Panc1 (cell line): ENCODE measurements around the gene CKAP4. TPM values are rescaled to one million over a fixed set of nuclear protein-coding genes. Genes with fewer than 3 reads are reported as not detected.

Experiments used
- ATAC-seq: fragments of 200-7000 bp; cut with Tn5 transposase; 2 replicates; pipeline ENCODE4 v1.9.1; 2020; ENCODE audit warnings: mild to moderate bottlenecking, moderate library complexity
- BruUV-seq: library from RNA; stranded (reverse); fragments of 400-500 nt; replicated peaks from 2 replicates; lab custom pipeline; 2021; lab: Mats Ljungman, UMichigan
- CTCF ChIA-PET: fragments of 300-600 bp; sonication (Branson Sonifier 250); formaldehyde crosslinking; loops from one replicate; lab custom pipeline; 2022; ENCODE audit warnings: antibody characterized with exemption; lab: Charles Lee
- POLR2A ChIA-PET: fragments of 300-600 bp; sonication (Branson Sonifier 250); formaldehyde crosslinking; loops from one replicate; lab custom pipeline; 2022; ENCODE audit warnings: antibody characterized with exemption; lab: Charles Lee
- DNase-seq: peaks from one replicate; pipeline ENCODE4 v3.0.0-alpha.2; 2010; ENCODE audit warnings: low read depth, low spot score
- H3K27ac ChIP-seq: 2 replicates; pipeline ENCODE4 v1.5.1; 2011; ENCODE audit warnings: mild to moderate bottlenecking, low read length, inconsistent platforms
- H3K27me3 ChIP-seq: fragments of 200-500 bp; sonication (Bioruptor generic); 2 replicates; pipeline ENCODE4 v1.6.0; 2014; ENCODE audit warnings: low read length, inconsistent platforms; ENCODE audit not compliant: control insufficient read depth, insufficient read depth
- H3K36me3 ChIP-seq: fragments of 200-500 bp; sonication (Bioruptor generic); 2 replicates; pipeline ENCODE4 v1.5.1; 2014; ENCODE audit warnings: inconsistent platforms, mild to moderate bottlenecking, low read length, moderate library complexity; ENCODE audit not compliant: control insufficient read depth, insufficient read depth
- H3K4me1 ChIP-seq: 2 replicates; pipeline ENCODE4 v1.5.1; 2011; ENCODE audit warnings: inconsistent platforms, mild to moderate bottlenecking, low read length, moderate library complexity; ENCODE audit not compliant: control insufficient read depth, insufficient read depth
- H3K4me3 ChIP-seq, 2 experiments: 2 replicates each; pipeline ENCODE4 v1.5.1; 2011 to 2012; ENCODE audit warnings: low read depth in 2 of 2, low read length in 2 of 2, mild to moderate bottlenecking in 2 of 2, inconsistent platforms in 1 of 2, moderate library complexity in 1 of 2
- H3K9me3 ChIP-seq: fragments of 200-500 bp; sonication (Bioruptor generic); 2 replicates; pipeline ENCODE4 v1.5.1; 2014; ENCODE audit warnings: low read depth, mild to moderate bottlenecking, inconsistent platforms, low read length, moderate library complexity; ENCODE audit not compliant: control insufficient read depth, insufficient read depth
- POLR2AphosphoS5 ChIP-seq: IDR thresholded peaks from 2 replicates; pipeline ENCODE4 v1.6.1; 2012; ENCODE audit warnings: mild to moderate bottlenecking, low read depth, low read length, moderate library complexity
- SIN3A ChIP-seq: IDR thresholded peaks from 2 replicates; pipeline ENCODE4 v1.6.1; 2012; ENCODE audit warnings: low read depth, mild to moderate bottlenecking, low read length, moderate library complexity, borderline replicate concordance; ENCODE audit not compliant: insufficient read depth
- TCF7L2 ChIP-seq: IDR thresholded peaks from 2 replicates; pipeline ENCODE4 v1.6.1; 2011; ENCODE audit warnings: mild to moderate bottlenecking, low read depth, low read length, inconsistent platforms
- in situ Hi-C: cut with HindIII; loops from 2 replicates; pipeline ENCODE4 v1.10.0; 2016; ENCODE audit warnings: low sequenced_read_pairs, low pct_unique_long_range_greater_than_20kb
- intact Hi-C: fragments of 100-400 bp; cut with micrococcal nuclease; formaldehyde crosslinking; loops from one replicate; pipeline ENCODE4 v1.10.0; 2022; ENCODE audit not compliant: unreplicated experiment
- total RNA-seq: library from RNA; stranded (reverse); gene quantifications from one replicate; pipeline ENCODE4 v1.2.1, GENCODE V29; 2021; ENCODE audit not compliant: unreplicated experiment
- TF ChIP-seq, protein P1 (sequence below), 2 experiments: IDR thresholded peaks; 2 replicates each; pipeline ENCODE4 v1.6.1; 2011 to 2012; ENCODE audit warnings: low read depth in 2 of 2, control low read depth in 1 of 2, low read length in 1 of 2, mild to moderate bottlenecking in 1 of 2, moderate library complexity in 1 of 2; ENCODE audit not compliant: insufficient read depth in 1 of 2
- TF ChIP-seq, protein P2 (sequence below): fragments of 450-650 bp; IDR thresholded peaks from 2 replicates; pipeline ENCODE4 v1.5.1; 2017; ENCODE audit warnings: mild to moderate bottlenecking

The CKAP4 gene
- total RNA-seq, 1 experiment from 2014 or later = 95.9 TPM

DNA sequence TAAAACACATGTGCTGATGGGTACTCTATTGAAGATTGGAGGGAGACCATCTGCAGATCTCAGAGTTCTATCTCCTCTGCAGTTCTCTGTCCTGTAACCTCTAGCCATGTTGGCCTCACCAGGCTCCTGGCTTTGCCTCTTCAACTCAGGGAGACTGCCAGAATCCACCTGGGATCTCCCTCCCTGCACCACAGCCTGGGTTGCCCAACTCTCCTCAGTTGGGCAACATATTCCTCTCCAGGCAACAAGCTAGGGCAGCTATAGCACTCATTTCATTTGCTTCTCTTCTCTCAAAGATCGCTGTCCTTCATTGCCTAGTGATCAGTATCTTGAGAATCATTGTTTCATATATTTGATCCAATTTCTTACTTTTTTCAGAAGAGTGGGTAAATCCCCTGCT, 28.8 kb downstream of the CKAP4 start:
- Histone ChIP-seq H3K4me3 (no peak overlapping the region), H3K4me1 (no peaks in the 10 kb centered on the region), H3K9me3 (peaks cover 12% of the 10 kb centered on the region), H3K27ac (no peak overlapping the region), H3K27me3 (no peaks in the 10 kb centered on the region; the same call in 1 of the 2 replicates), H3K36me3 (no peaks in the 10 kb centered on the region)
- no peak for ATAC-seq
- ChIA-PET POLR2A (no interaction called here), CTCF (no interaction called here)
- intact Hi-C loops (no loop called here), in situ Hi-C loops (no loop called here)
- no TSS peak for BruUV-seq
- TF ChIP-seq, protein P1, sequence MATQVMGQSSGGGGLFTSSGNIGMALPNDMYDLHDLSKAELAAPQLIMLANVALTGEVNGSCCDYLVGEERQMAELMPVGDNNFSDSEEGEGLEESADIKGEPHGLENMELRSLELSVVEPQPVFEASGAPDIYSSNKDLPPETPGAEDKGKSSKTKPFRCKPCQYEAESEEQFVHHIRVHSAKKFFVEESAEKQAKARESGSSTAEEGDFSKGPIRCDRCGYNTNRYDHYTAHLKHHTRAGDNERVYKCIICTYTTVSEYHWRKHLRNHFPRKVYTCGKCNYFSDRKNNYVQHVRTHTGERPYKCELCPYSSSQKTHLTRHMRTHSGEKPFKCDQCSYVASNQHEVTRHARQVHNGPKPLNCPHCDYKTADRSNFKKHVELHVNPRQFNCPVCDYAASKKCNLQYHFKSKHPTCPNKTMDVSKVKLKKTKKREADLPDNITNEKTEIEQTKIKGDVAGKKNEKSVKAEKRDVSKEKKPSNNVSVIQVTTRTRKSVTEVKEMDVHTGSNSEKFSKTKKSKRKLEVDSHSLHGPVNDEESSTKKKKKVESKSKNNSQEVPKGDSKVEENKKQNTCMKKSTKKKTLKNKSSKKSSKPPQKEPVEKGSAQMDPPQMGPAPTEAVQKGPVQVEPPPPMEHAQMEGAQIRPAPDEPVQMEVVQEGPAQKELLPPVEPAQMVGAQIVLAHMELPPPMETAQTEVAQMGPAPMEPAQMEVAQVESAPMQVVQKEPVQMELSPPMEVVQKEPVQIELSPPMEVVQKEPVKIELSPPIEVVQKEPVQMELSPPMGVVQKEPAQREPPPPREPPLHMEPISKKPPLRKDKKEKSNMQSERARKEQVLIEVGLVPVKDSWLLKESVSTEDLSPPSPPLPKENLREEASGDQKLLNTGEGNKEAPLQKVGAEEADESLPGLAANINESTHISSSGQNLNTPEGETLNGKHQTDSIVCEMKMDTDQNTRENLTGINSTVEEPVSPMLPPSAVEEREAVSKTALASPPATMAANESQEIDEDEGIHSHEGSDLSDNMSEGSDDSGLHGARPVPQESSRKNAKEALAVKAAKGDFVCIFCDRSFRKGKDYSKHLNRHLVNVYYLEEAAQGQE (IDR thresholded peaks at IDR 0.05; ENCODE audit: insufficient read depth in 1 of 2, low read depth in 2 of 2, low read length in 1 of 2) = no peak
- TF ChIP-seq TCF7L2 (no peak), POLR2AphosphoS5 (no peak), SIN3A (no peak)
- TF ChIP-seq, protein P2, sequence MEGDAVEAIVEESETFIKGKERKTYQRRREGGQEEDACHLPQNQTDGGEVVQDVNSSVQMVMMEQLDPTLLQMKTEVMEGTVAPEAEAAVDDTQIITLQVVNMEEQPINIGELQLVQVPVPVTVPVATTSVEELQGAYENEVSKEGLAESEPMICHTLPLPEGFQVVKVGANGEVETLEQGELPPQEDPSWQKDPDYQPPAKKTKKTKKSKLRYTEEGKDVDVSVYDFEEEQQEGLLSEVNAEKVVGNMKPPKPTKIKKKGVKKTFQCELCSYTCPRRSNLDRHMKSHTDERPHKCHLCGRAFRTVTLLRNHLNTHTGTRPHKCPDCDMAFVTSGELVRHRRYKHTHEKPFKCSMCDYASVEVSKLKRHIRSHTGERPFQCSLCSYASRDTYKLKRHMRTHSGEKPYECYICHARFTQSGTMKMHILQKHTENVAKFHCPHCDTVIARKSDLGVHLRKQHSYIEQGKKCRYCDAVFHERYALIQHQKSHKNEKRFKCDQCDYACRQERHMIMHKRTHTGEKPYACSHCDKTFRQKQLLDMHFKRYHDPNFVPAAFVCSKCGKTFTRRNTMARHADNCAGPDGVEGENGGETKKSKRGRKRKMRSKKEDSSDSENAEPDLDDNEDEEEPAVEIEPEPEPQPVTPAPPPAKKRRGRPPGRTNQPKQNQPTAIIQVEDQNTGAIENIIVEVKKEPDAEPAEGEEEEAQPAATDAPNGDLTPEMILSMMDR = no peak
- no peak for DNase-seq

DNA sequence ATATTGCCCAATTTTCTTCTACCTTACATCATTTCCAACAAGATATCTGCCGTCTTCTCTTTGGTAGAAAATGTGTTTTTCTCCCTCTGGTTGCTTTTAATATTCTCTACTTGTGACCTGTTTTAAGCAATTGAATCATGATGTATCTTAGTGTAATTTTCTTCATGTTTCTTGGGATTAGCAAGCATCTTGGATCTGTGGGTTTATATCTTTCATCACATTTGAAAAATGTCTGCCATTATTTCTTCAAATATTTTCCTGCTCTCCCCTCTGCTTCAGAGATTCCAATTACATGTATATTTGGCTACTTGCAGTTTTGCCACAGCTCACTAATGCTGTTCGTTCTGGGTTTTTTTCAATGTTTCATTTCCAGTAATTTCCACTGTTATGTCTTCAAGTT, 30.1 kb downstream of the CKAP4 start:
- Histone ChIP-seq H3K36me3 (no peaks in the 10 kb centered on the region), H3K27ac (no peak overlapping the region), H3K4me1 (no peaks in the 10 kb centered on the region), H3K4me3 (no peak overlapping the region), H3K9me3 (peaks cover 12% of the 10 kb centered on the region), H3K27me3 (no peaks in the 10 kb centered on the region; the same call in 1 of the 2 replicates)
- ATAC-seq (no peak), DNase-seq (no peak)
- intact Hi-C loops (no loop called here), in situ Hi-C loops (no loop called here)
- no TSS peak for BruUV-seq
- CTCF ChIA-PET = no interaction called here
- TF ChIP-seq SIN3A (no peak), TCF7L2 (no peak), POLR2AphosphoS5 (no peak)
- TF ChIP-seq, protein P1 (IDR thresholded peaks at IDR 0.05; ENCODE audit: insufficient read depth in 1 of 2, low read depth in 2 of 2, low read length in 1 of 2) = no peak
- TF ChIP-seq, protein P2 = no peak
- POLR2A ChIA-PET = no interaction called here
